HCT116 (cell line): ENCODE data around the gene STK40. TPM values are rescaled to one million over a fixed set of nuclear protein-coding genes. Genes with fewer than 3 reads are reported as not detected.

Source experiments
- ATAC-seq: fragments of 200-7000 bp; cut with Tn5 transposase; 2 replicates; pipeline ENCODE4 v1.9.1; 2020; ENCODE audit warnings: mild to moderate bottlenecking, moderate library complexity
- BruUV-seq: library from RNA; stranded (reverse); fragments of 400-500 nt; replicated peaks from 2 replicates; lab custom pipeline; 2021; lab: Mats Ljungman, UMichigan
- CTCF ChIA-PET: fragments of 300-600 bp; sonication (Branson Sonifier 250); formaldehyde crosslinking; loops from one replicate; lab custom pipeline; 2021; ENCODE audit warnings: antibody characterized with exemption; lab: Charles Lee
- POLR2A ChIA-PET: fragments of 300-600, 350-600 bp; sonication (Branson Sonifier 250); formaldehyde crosslinking; loops from one replicate; lab custom pipeline; 2021; ENCODE audit warnings: antibody characterized with exemption; lab: Charles Lee
- RAD21 ChIA-PET, 2 experiments: fragments of 300-600 bp; sonication (Branson Sonifier 250); formaldehyde crosslinking; loops; one replicate each; lab custom pipeline; 2023; ENCODE audit warnings: low total read pairs in 2 of 2; ENCODE audit not compliant: uncharacterized antibody in 2 of 2, unreplicated experiment in 2 of 2, low non-redundant PET in 1 of 2; lab: Charles Lee
- DNase-seq: peaks from one replicate; pipeline ENCODE4 v3.0.0-alpha.2; 2010; ENCODE audit warnings: low read depth, low spot score
- H2AFZ ChIP-seq: fragments of 200-600 bp; shearing (Covaris generic), sonication (generic); 2 replicates; pipeline ENCODE4 v1.6.1; 2017; ENCODE audit warnings: low read depth, mixed run types, mixed read lengths, antibody characterized with exemption, low read length; ENCODE audit not compliant: poor library complexity, severe bottlenecking
- H3K27ac ChIP-seq: 2 replicates; pipeline ENCODE4 v1.5.1; 2012; ENCODE audit warnings: low read depth, low read length
- H3K27me3 ChIP-seq: fragments of 200-600 bp; sonication (generic); 2 replicates; pipeline ENCODE4 v1.6.1; 2016; ENCODE audit warnings: mixed run types, low read length, mixed read lengths; ENCODE audit not compliant: insufficient read depth
- H3K36me3 ChIP-seq, 2 experiments: fragments of 200-500 bp in 1 of 2; fragments of 200-600 bp in 1 of 2; sonication (Bioruptor generic) in 1 of 2; sonication (generic) in 1 of 2; 2 replicates each; pipeline versions ENCODE4 v1.5.1 to v1.6.1; 2014 to 2016; ENCODE audit warnings: low read length in 2 of 2, inconsistent platforms in 1 of 2, mixed read lengths in 1 of 2, mixed run types in 1 of 2; ENCODE audit not compliant: insufficient read depth in 2 of 2, control insufficient read depth in 1 of 2
- H3K4me1 ChIP-seq, 2 experiments: fragments of 200-600 bp in 1 of 2; sonication (generic) in 1 of 2; 2 replicates each; pipeline versions ENCODE4 v1.5.1 to v1.6.1; 2012 to 2017; ENCODE audit warnings: low read length in 2 of 2, inconsistent platforms in 1 of 2, mild to moderate bottlenecking in 1 of 2, mixed read lengths in 1 of 2, mixed run types in 1 of 2, moderate library complexity in 1 of 2; ENCODE audit not compliant: insufficient read depth in 2 of 2, control insufficient read depth in 1 of 2
- H3K4me2 ChIP-seq: fragments of 200-600 bp; sonication (generic); 2 replicates; pipeline ENCODE4 v1.6.1; 2017; ENCODE audit warnings: mixed run types, low read length, mixed read lengths
- H3K4me3 ChIP-seq, 2 experiments: fragments of 200-600 bp in 1 of 2; sonication (generic) in 1 of 2; replicated peaks in 1 of 2; 2 replicates each; pipeline ENCODE4 v1.5.1; 2011 to 2016; ENCODE audit warnings: low read length in 2 of 2, control low read depth in 1 of 2, low read depth in 1 of 2, mild to moderate bottlenecking in 1 of 2, mixed read lengths in 1 of 2, mixed run types in 1 of 2
- H3K79me2 ChIP-seq: fragments of 200-600 bp; sonication (generic); 2 replicates; pipeline ENCODE4 v1.6.1; 2017; ENCODE audit warnings: mild to moderate bottlenecking, mixed run types, low read length, moderate library complexity, mixed read lengths; ENCODE audit not compliant: insufficient read depth
- H3K9ac ChIP-seq: fragments of 200-600 bp; sonication (generic); 2 replicates; pipeline ENCODE4 v1.6.1; 2016; ENCODE audit warnings: low read length, mixed read lengths
- H3K9me2 ChIP-seq: fragments of 200-600 bp; sonication (generic), shearing (Covaris generic); 2 replicates; pipeline ENCODE4 v1.6.1; 2017; ENCODE audit warnings: mixed run types, mild to moderate bottlenecking, moderate library complexity; ENCODE audit not compliant: insufficient read depth
- H3K9me3 ChIP-seq, 2 experiments: fragments of 200-500 bp in 1 of 2; fragments of 200-600 bp in 1 of 2; sonication (Bioruptor generic) in 1 of 2; sonication (generic) in 1 of 2; 2 replicates each; pipeline ENCODE4 v1.6.1; 2014 to 2017; ENCODE audit warnings: low read length in 2 of 2, mixed read lengths in 2 of 2, inconsistent platforms in 1 of 2, low read depth in 1 of 2, mild to moderate bottlenecking in 1 of 2, mixed run types in 1 of 2, moderate library complexity in 1 of 2; ENCODE audit not compliant: control insufficient read depth in 1 of 2, insufficient read depth in 1 of 2
- H4K20me1 ChIP-seq: fragments of 200-600 bp; sonication (generic), shearing (Covaris generic); 2 replicates; pipeline ENCODE4 v1.6.1; 2017; ENCODE audit warnings: mixed run types, mild to moderate bottlenecking, moderate library complexity; ENCODE audit not compliant: insufficient read depth
- EGR1 ChIP-seq: IDR thresholded peaks from 2 replicates; pipeline ENCODE4 v1.6.1; 2012; ENCODE audit warnings: low read depth
- EZH2phosphoT487 ChIP-seq: fragments of 200-600 bp; IDR thresholded peaks from 2 replicates; pipeline ENCODE4 v1.6.1; 2018; ENCODE audit warnings: antibody characterized with exemption, borderline replicate concordance
- JUND ChIP-seq: IDR thresholded peaks from 2 replicates; pipeline ENCODE4 v1.6.1; 2012
- POLR2A ChIP-seq: IDR thresholded peaks from 2 replicates; pipeline ENCODE4 v1.7.0; 2011; ENCODE audit warnings: borderline replicate concordance; ENCODE audit not compliant: insufficient read depth, insufficient read length; ENCODE audit errors: extremely low read depth
- RAD21 ChIP-seq: IDR thresholded peaks from 2 replicates; pipeline ENCODE4 v1.6.1; 2012; ENCODE audit warnings: low read depth, mild to moderate bottlenecking
- TCF7L2 ChIP-seq: IDR thresholded peaks from 2 replicates; pipeline ENCODE4 v1.7.0; 2011; ENCODE audit warnings: borderline replicate concordance, inconsistent platforms; ENCODE audit not compliant: insufficient read depth, insufficient read length; ENCODE audit errors: extremely low read depth
- YY1 ChIP-seq: IDR thresholded peaks from 2 replicates; pipeline ENCODE4 v1.6.1; 2011; ENCODE audit warnings: low read length, low read depth, moderate library complexity, mild to moderate bottlenecking; ENCODE audit not compliant: insufficient replicate concordance; ENCODE audit errors: extremely low read depth
- ZNF274 ChIP-seq: fragments of 200-500 bp; sonication (Bioruptor generic); IDR thresholded peaks from 2 replicates; pipeline ENCODE4 v1.6.1; 2014; ENCODE audit warnings: mild to moderate bottlenecking, low read depth, low read length, inconsistent platforms
- intact Hi-C: fragments of 100-400 bp; cut with micrococcal nuclease; formaldehyde crosslinking; loops from 2 replicates; pipeline ENCODE4 v1.10.0; 2022
- total RNA-seq: library from RNA; stranded (reverse); gene quantifications from one replicate; pipeline ENCODE4 v1.2.1, GENCODE V29; 2021; ENCODE audit not compliant: unreplicated experiment
- TF ChIP-seq, protein P1 (sequence below): IDR thresholded peaks from 2 replicates; pipeline ENCODE4 v1.6.1; 2012
- TF ChIP-seq, protein P2 (sequence below): IDR thresholded peaks from 2 replicates; pipeline ENCODE4 v1.6.1; 2011; ENCODE audit warnings: mild to moderate bottlenecking, low read length, moderate library complexity; ENCODE audit not compliant: insufficient replicate concordance; ENCODE audit errors: extremely low read depth

STK40 gene
- total RNA-seq, 1 experiment from 2014 or later = 33.9 TPM

DNA sequence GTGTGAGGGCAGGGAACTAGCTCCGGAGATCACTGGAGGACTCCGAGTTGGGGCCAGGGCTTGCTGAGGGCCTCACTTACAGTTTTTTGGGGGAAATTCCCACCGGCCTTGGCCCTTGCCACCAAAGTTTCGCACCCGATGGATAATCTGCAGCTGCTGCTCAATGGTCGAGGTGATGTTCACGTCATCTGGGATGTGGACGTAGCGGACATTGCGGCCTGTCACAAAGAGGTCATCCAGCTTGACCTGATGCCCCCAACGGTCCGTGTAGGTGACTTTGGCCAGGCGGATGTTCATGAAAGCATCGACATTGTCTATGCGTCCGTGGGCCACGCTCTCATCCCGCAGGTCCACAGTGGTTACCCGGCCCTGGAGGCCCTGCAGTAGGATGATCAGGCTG lies 8.0 kb upstream of the STK40 start:
- no peak overlapping the region for H3K27ac ChIP-seq
- H3K4me1 ChIP-seq = peaks cover 20 to 29% of the 10 kb centered on the region in 2 experiments
- DNase-seq = no peak
- intact Hi-C loops = no loop called here
- RAD21 ChIA-PET = no interaction called here
- BruUV-seq = no TSS peak
- no peak overlapping the region for H2AFZ ChIP-seq
- no peak for TF ChIP-seq EGR1
- TF ChIP-seq RAD21 = no peak
- no peak for TF ChIP-seq POLR2A
- TF ChIP-seq, protein P1, sequence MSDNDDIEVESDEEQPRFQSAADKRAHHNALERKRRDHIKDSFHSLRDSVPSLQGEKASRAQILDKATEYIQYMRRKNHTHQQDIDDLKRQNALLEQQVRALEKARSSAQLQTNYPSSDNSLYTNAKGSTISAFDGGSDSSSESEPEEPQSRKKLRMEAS = no peak
- no peak for TF ChIP-seq JUND
- TF ChIP-seq, protein P2, sequence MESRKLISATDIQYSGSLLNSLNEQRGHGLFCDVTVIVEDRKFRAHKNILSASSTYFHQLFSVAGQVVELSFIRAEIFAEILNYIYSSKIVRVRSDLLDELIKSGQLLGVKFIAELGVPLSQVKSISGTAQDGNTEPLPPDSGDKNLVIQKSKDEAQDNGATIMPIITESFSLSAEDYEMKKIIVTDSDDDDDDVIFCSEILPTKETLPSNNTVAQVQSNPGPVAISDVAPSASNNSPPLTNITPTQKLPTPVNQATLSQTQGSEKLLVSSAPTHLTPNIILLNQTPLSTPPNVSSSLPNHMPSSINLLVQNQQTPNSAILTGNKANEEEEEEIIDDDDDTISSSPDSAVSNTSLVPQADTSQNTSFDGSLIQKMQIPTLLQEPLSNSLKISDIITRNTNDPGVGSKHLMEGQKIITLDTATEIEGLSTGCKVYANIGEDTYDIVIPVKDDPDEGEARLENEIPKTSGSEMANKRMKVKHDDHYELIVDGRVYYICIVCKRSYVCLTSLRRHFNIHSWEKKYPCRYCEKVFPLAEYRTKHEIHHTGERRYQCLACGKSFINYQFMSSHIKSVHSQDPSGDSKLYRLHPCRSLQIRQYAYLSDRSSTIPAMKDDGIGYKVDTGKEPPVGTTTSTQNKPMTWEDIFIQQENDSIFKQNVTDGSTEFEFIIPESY = no peak
- no peak for TF ChIP-seq YY1
- TF ChIP-seq EZH2phosphoT487 = no peak
- TF ChIP-seq ZNF274 = no peak
- TF ChIP-seq TCF7L2 = no peak
- no peaks in the 10 kb centered on the region for H3K9me2 ChIP-seq
- H3K9me3 ChIP-seq = no peaks in the 10 kb centered on the region
- CTCF ChIA-PET = no interaction called here
- H3K36me3 ChIP-seq = peaks cover 14 to 28% of the 10 kb centered on the region in 2 experiments; a peak in 3 of 4 replicates
- H4K20me1 ChIP-seq = no peaks in the 10 kb centered on the region
- H3K79me2 ChIP-seq = peaks cover 34% of the 10 kb centered on the region
- no peak overlapping the region for H3K4me3 ChIP-seq
- H3K4me2 ChIP-seq = no peak overlapping the region
- no peaks in the 10 kb centered on the region for H3K27me3 ChIP-seq
- no peak for ATAC-seq
- POLR2A ChIA-PET = no interaction called here
- no peak overlapping the region for H3K9ac ChIP-seq
